T-helper 2 cell treated with Interferon-gamma antibody and Interleukin-4, amounts not matched to agents 100 ng/mL and 5 ng/mL, for 36 hours (primary cell): Measurements from ENCODE around the gene ZSCAN22. TPM values are rescaled to one million over a fixed set of nuclear protein-coding genes. Genes with fewer than 3 reads are reported as not detected.

ENCODE experiments used
- total RNA-seq: library from RNA; stranded (reverse); gene quantifications from 2 replicates; pipeline ENCODE4 v1.2.3, GENCODE V29; 2022

ZSCAN22 gene
- total RNA-seq, 1 donor from 2014 or later = 4.3 TPM

Other genes with a start within 250 kb of the ZSCAN22 start
- gene ZSCAN18, start 228.8 kb upstream of the ZSCAN22 start, total RNA-seq = 2.7 and 3.5 TPM in 2 replicates
- gene ZNF329, start 176.2 kb upstream of the ZSCAN22 start, total RNA-seq = 3.0 and 3.2 TPM in 2 replicates
- 19.0 and 20.3 TPM in 2 replicates for gene ZNF274, start 143.9 kb upstream of the ZSCAN22 start, total RNA-seq
- 38.7 and 39.8 TPM in 2 replicates for gene ZNF544, start 98.1 kb upstream of the ZSCAN22 start, total RNA-seq
- 4.8 and 4.9 TPM in 2 replicates for gene ZNF8, start 48.0 kb upstream of the ZSCAN22 start, total RNA-seq
- gene ERVK3-1, start 21.6 kb upstream of the ZSCAN22 start, total RNA-seq = 60.7 and 68.2 TPM in 2 replicates
- gene A1BG, start 26.5 kb downstream of the ZSCAN22 start, total RNA-seq = 10.3 and 11.0 TPM in 2 replicates
- gene ZNF497, start 35.8 kb downstream of the ZSCAN22 start, total RNA-seq = 0.73 and 1.1 TPM in 2 replicates
- 1.4 and 1.7 TPM in 2 replicates for gene ZNF837, start 54.0 kb downstream of the ZSCAN22 start, total RNA-seq
- 1,063 and 1,068 TPM in 2 replicates for gene RPS5, start 60.3 kb downstream of the ZSCAN22 start, total RNA-seq
- 0.27 and 0.61 TPM in 2 replicates for gene RNF225, start 68.7 kb downstream of the ZSCAN22 start, total RNA-seq
- 5.5 and 5.9 TPM in 2 replicates for gene ZNF584, start 81.7 kb downstream of the ZSCAN22 start, total RNA-seq
- gene ZNF132, start 113.2 kb downstream of the ZSCAN22 start, total RNA-seq = 4.0 and 4.1 TPM in 2 replicates
- 11.5 and 11.8 TPM in 2 replicates for gene ZNF324B, start 124.6 kb downstream of the ZSCAN22 start, total RNA-seq
- gene ZNF324, start 140.1 kb downstream of the ZSCAN22 start, total RNA-seq = 10.1 and 11.4 TPM in 2 replicates
- 7.3 and 7.5 TPM in 2 replicates for gene ZNF446, start 149.4 kb downstream of the ZSCAN22 start, total RNA-seq
- 13.8 and 15.3 TPM in 2 replicates for gene SLC27A5, start 185.0 kb downstream of the ZSCAN22 start, total RNA-seq
- 16.5 and 17.8 TPM in 2 replicates for gene ZBTB45, start 192.8 kb downstream of the ZSCAN22 start, total RNA-seq
- 508 and 517 TPM in 2 replicates for gene TRIM28, start 217.1 kb downstream of the ZSCAN22 start, total RNA-seq
- gene CHMP2A, start 228.1 kb downstream of the ZSCAN22 start, total RNA-seq = 122 and 124 TPM in 2 replicates
- gene UBE2M, start 231.6 kb downstream of the ZSCAN22 start, total RNA-seq = 92.8 and 95.9 TPM in 2 replicates
- gene MZF1, start 246.3 kb downstream of the ZSCAN22 start, total RNA-seq = 26.5 and 26.7 TPM in 2 replicates